GM08714 (cell line): ENCODE results near the gene MCIDAS.

Experiments
- H3K4me3 ChIP-seq: fragments of 200-500 bp; sonication (Bioruptor generic); 2 replicates; pipeline ENCODE4 v1.5.1; 2014; ENCODE audit warnings: mild to moderate bottlenecking, low read length, inconsistent platforms
- ZNF274 ChIP-seq: IDR thresholded peaks from 2 replicates; pipeline ENCODE4 v1.6.1; 2012; ENCODE audit warnings: mild to moderate bottlenecking, low read depth, low read length

The MCIDAS gene

DNA sequence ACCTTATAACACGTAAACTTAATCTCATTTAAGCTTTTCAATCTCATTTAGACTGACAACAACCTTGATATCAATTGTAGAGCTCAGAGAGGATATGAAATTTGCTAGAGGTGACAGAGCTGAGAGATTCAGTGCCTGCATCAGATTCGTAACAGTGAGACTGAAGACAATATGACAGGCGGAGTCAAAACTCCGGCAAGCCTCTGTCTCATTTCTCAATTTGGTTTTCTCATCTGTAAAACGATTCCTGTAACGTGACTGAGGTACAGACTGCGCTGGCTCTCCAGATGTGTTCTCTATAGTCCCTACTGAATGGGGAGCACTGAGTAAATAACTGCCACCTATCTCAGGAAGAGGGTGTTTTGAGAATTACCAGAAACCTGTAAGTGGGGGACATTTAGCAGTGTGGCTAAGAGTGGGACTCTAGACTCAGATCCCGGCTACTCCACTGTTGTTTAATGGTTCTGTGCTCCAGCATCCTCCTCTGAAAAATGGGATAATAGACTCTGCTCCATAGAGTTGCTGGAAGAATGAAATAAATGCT lies 3.0 kb upstream of the MCIDAS start:
- TF ChIP-seq ZNF274, result no peak
- H3K4me3 ChIP-seq, result no peak overlapping the region

- no peak for TF ChIP-seq ZNF274
- H3K4me3 ChIP-seq, result peak overlapping the region; percentile 29; the same call in 1 of the 2 replicates
These were observed 732 bp upstream of the MCIDAS start for GRCh38 chr5:55227664-55228430.

GRCh38 chr5:55226027-55226933 lies 835 bp downstream of the MCIDAS start:
- no peak for TF ChIP-seq ZNF274
- H3K4me3 ChIP-seq, result peak overlapping the region; percentile 27; the same call in 1 of the 2 replicates

DNA sequence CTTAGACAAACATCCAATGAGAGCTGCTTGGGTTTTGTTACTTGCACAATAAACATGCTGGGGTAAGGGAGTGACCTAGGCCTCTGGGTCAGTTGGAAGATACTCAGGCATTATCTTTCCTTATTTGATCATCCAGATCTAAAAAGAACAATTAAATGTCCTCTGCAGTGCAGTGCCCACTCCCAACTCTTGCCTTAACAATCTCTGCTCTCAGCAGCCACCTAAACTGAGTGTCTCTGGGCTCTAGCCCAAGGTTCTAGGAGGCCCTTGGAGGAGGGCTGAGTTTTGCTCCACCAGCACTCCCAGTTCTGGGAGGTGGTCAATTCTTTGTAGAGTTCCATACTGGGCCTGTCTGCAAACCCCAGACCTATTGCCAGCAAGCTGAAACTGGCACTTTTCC lies 1.8 kb downstream of the MCIDAS start:
- no peak overlapping the region for H3K4me3 ChIP-seq
- TF ChIP-seq ZNF274, result no peak

GRCh38 chr5:55223812-55224240 lies 3.3 kb downstream of the MCIDAS start:
- no peak for TF ChIP-seq ZNF274
- no peak overlapping the region for H3K4me3 ChIP-seq

- H3K4me3 ChIP-seq, result no peak overlapping the region
- TF ChIP-seq ZNF274, result no peak
These were observed 3.9 kb downstream of the MCIDAS start for GRCh38 chr5:55222985-55223811.

DNA sequence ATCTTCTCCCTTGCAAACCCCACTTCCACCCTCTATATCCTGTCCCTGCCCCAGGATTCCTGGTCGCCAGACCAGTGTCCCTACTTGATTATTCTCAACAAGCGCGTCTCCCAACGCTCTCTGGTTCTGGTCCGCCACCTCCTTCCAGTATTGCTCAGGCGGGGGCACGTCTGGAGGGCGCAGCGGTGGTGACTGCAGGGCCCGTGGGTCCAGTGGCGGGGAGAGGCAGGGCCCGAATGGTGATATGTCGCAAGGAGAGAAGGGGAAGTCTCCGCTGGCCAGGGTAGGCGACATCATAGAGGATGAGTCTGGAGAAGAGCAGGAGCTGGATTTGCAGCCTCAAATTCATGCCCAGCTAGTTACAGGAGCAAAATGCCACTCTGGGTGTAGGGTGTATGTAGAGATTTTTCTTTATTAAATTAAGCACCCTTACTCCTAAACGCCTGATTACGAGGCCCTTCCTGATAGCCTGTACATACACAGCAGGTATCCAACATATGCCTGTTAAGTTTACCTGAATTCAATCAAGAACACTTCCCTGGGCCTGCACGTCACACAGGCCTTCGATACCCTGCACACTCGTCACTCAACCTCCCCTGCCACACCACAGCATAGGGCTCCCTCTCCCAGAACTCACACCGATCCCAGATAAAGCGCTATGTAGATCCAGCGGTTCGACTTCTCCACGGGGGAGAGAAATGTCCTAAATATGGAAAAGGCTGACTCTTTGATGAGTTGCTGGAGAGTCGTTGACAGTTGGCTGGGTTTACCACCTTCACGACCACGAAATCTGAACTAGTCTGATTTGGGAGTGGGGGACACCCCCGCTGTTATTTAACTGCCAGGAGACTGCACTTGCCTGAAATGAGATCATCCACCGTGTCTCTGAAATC lies 4.8 kb downstream of the MCIDAS start:
- no peak overlapping the region for H3K4me3 ChIP-seq
- TF ChIP-seq ZNF274, result no peak

DNA sequence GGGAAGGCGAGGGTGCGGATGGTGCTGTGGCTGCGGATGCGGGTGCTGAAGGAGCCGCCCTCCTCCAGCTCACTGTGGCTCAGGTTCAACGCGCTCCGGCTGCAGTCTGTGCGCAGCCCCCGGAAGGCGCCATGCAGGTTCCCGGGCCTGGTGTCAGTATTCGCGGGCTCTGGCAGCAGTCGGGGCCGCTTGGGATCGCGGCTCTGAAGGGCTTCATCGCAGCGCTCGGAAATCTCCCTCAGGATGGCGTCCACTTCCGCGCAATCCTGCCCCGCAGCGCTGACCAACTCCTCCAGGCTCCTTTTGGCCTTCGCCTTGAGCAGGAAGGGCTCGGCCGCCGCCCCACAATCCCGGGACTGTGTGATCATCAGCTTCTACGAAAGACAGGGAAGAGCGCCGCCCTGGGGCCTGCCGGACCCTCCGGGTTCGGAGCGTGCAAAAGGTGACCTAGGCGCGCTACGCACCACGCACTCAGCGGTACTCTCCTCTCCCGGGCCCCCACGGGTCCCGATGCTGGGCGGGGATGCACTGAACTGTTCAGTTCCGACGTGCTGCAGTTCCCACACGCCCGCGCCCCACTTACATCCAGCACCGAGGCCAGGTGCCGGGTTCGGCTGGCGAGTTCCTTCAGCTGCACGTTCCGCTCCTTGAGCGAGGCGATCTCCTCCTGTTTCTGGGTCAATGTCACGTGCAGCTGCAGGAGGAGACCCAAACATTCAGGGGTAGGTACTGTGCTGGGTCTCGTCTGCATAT lies 6.5 kb downstream of the MCIDAS start:
- no peak overlapping the region; the same call in 1 of the 2 replicates for H3K4me3 ChIP-seq

DNA sequence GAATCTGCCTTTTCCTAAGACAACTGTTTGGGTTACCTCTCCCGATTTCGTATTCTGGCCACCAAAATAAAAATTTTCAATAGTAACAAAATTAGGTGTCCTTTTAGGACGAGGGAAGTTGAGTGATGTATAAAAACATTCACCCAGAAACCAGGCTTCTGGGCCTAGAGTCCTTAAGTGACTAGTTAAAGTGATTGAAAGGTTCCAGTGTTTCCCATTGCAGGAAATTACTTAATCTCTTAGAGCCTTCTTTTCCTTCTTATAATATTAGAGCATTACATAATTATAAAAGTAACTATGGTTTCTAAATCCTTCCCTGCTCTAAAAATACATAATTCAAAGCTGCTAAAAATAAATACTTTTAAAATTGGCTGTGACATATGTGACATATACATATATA lies 7.3 kb downstream of the MCIDAS start:
- no peak for TF ChIP-seq ZNF274
- H3K4me3 ChIP-seq, result no peak overlapping the region

More for the DNA sequence above, 6.5 kb downstream of the MCIDAS start:
- no peak for TF ChIP-seq ZNF274

DNA sequence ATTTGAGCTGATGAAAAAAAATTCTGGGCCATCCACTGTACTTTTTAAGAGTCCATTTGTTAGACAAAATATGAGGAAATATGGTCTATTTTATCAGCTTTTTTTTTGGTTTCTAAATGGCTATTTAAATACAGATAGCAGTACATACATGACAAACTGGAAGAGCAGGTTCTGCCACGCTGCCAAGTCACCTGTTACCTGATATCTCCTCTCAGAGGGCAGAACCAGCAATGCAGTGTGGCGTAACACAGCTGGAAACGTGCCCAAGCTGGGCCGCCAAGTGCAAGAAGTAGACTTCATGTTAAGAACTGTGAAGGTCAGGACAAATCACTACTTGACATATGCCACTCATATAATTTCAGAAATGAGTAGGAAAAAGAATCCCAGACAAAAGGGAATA lies 8.1 kb downstream of the MCIDAS start:
- no peak for TF ChIP-seq ZNF274
- no peak overlapping the region for H3K4me3 ChIP-seq

GRCh38 chr5:55211184-55211874 lies 15.8 kb downstream of the MCIDAS start:
- TF ChIP-seq ZNF274, result no peak

GRCh38 chr5:55205001-55205400 lies 22.1 kb downstream of the MCIDAS start:
- no peak overlapping the region for H3K4me3 ChIP-seq
- TF ChIP-seq ZNF274, result no peak

More at GRCh38 chr5:55211184-55211874, 15.8 kb downstream of the MCIDAS start:
- no peak overlapping the region for H3K4me3 ChIP-seq
